ENCODE results near the gene ATAD3C.
"Not testable (repeated sequence)": the region's sequence is repeated elsewhere in the genome, so short reads cannot be mapped to it uniquely, and the experiment has no call there.

Gene ATAD3C

GRCh38 chr1:1446631-1447030 is 2.9 kb upstream of the ATAD3C start:
- not testable (repeated sequence) for DNase-seq (ENCODE audit: low read depth in 2 of 2)

GRCh38 chr1:1450616-1451015 is 1.1 kb downstream of the ATAD3C start:
- DNase-seq (ENCODE audit: low read depth in 2 of 2): not testable (repeated sequence)

GRCh38 chr1:1451696-1452364 is 2.3 kb downstream of the ATAD3C start:
- no peak for DNase-seq (ENCODE audit: low read depth in 2 of 2)

- DNase-seq (ENCODE audit: low read depth in 2 of 2): not testable (repeated sequence)
These were observed 2.9 kb downstream of the ATAD3C start for GRCh38 chr1:1452365-1452739.

- DNase-seq (ENCODE audit: low read depth in 2 of 2): no peak
These were observed 3.4 kb downstream of the ATAD3C start for GRCh38 chr1:1452882-1453281.

- DNase-seq (ENCODE audit: low read depth in 2 of 2): not testable (repeated sequence)
These were observed 5.0 kb downstream of the ATAD3C start for GRCh38 chr1:1454286-1455056.

GRCh38 chr1:1455366-1455884 is 5.9 kb downstream of the ATAD3C start:
- DNase-seq (ENCODE audit: low read depth in 2 of 2): no peak

- not testable (repeated sequence) for DNase-seq (ENCODE audit: low read depth in 2 of 2)
These were observed 6.4 kb downstream of the ATAD3C start for GRCh38 chr1:1455934-1456333.

GRCh38 chr1:1456683-1457255 is 7.3 kb downstream of the ATAD3C start:
- DNase-seq (ENCODE audit: low read depth in 2 of 2): not testable (repeated sequence)

GRCh38 chr1:1459156-1459555 is 9.7 kb downstream of the ATAD3C start:
- not testable (repeated sequence) for DNase-seq (ENCODE audit: low read depth in 2 of 2)

GRCh38 chr1:1459711-1460110 is 10.2 kb downstream of the ATAD3C start:
- not testable (repeated sequence) for DNase-seq (ENCODE audit: low read depth in 2 of 2)

- no peak for DNase-seq (ENCODE audit: low read depth in 2 of 2)
These were observed 11.1 kb downstream of the ATAD3C start for GRCh38 chr1:1460540-1461130.

GRCh38 chr1:1461721-1462317 is 12.3 kb downstream of the ATAD3C start:
- no peak for DNase-seq (ENCODE audit: low read depth in 2 of 2)

- DNase-seq (ENCODE audit: low read depth in 2 of 2): no peak
These were observed 13.0 kb downstream of the ATAD3C start for GRCh38 chr1:1462318-1462966.

GRCh38 chr1:1463312-1463711 is 13.8 kb downstream of the ATAD3C start:
- DNase-seq (ENCODE audit: low read depth in 2 of 2): no peak

GRCh38 chr1:1468196-1468985 is 18.9 kb downstream of the ATAD3C start:
- DNase-seq (ENCODE audit: low read depth in 2 of 2): not testable (repeated sequence)

GRCh38 chr1:1470626-1471388 is 21.3 kb downstream of the ATAD3C start:
- no peak for DNase-seq (ENCODE audit: low read depth in 2 of 2)

GRCh38 chr1:1471389-1472052 is 22.0 kb downstream of the ATAD3C start, which contains the start of gene ATAD3B:
Gene ATAD3B, plus strand, starts transcription at chr1:1471765. Its CDS starts 120 bp downstream, at chr1:1471885.
- peak; percentile 76 to 80 for DNase-seq (ENCODE audit: low read depth in 2 of 2)

Measured in stimulated activated CD8-positive, alpha-beta memory T cell treated with anti-CD3 and anti-CD28 coated beads, Interleukin-7, amount 100 ng/mL, for 1 hour (primary cell).